Ovary (tissue), 9 donors: ENCODE results near the gene LARGE1. TPM values are rescaled to one million over a fixed set of nuclear protein-coding genes. Genes with fewer than 3 reads are reported as not detected.

Experiments used
- DNase-seq, 5 donors: peaks; one replicate each; pipeline ENCODE4 v3.0.0-alpha.2; 2019 to 2020
- H3K27ac ChIP-seq, 2 donors: fragments of 200-600 bp; one replicate each; pipeline versions ENCODE4 v1.5.1 to v1.8.0; 2019 to 2022
- H3K27me3 ChIP-seq: fragments of 200-600 bp; one replicate; pipeline ENCODE4 v1.8.0; 2022
- H3K36me3 ChIP-seq: fragments of 200-600 bp; sonication (generic); one replicate; pipeline ENCODE4 v1.5.1; 2019
- H3K4me1 ChIP-seq: one replicate; pipeline ENCODE4 v1.8.1; 2013; ENCODE audit warnings: mild to moderate bottlenecking, moderate library complexity; ENCODE audit not compliant: insufficient read depth
- H3K4me3 ChIP-seq: fragments of 200-600 bp; sonication (generic); one replicate; pipeline ENCODE4 v1.5.1; 2017
- H3K9me3 ChIP-seq, 2 donors: fragments of 200-600 bp in 1 of 2; sonication (generic) in 1 of 2; one replicate each; pipeline versions ENCODE4 v1.5.1 to v1.8.1; 2013 to 2019; ENCODE audit warnings: mild to moderate bottlenecking in 1 of 2, moderate library complexity in 1 of 2
- EP300 ChIP-seq: sonication (generic); formaldehyde crosslinking; IDR thresholded peaks from one replicate; pipeline ENCODE4 v1.6.1; 2017; ENCODE audit warnings: antibody characterized with exemption
- POLR2A ChIP-seq: fragments of 450-650 bp; IDR thresholded peaks from one replicate; pipeline ENCODE4 v1.6.1; 2017; ENCODE audit warnings: antibody characterized with exemption, mild to moderate bottlenecking, moderate library complexity
- WGBS, 3 donors: extraction: QIAGEN DNeasy Blood & Tissue Kit in 1 of 3; methylation state at CpG; one replicate each; pipeline versions ENCODE4 v1.1.5 to v1.1.7; 2013 to 2017; 5-methylcytosine and 5-hydroxymethylcytosine counted together
- intact Hi-C, 4 donors: fragments of 100-400 bp; cut with DNase I; formaldehyde crosslinking; loops; one replicate each; pipeline versions ENCODE4 v1.11.0 to v1.15.1; 2022 to 2023
- polyA plus RNA-seq, 2 donors: library from polyadenylated mRNA; stranded (reverse); fragments of 200-250 nt in 1 of 2; fragments of 350-450 nt in 1 of 2; fragmentation: Illumina TruSeq in 1 of 2; extraction: RNeasy Lipid Tissue Mini Kit (QIAGEN cat#74804) in 1 of 2; gene quantifications; one replicate each; pipeline ENCODE4 v1.2.3, GENCODE V29; 2013 to 2014
- total RNA-seq, 7 donors: library from RNA; depleted of rRNA in 2 of 7; stranded (reverse); fragments of >200 nt in 2 of 7; fragmentation: NEBNext Ultra II Directional in 3 of 7; extraction: Animal tissue kit (Norgen Biotek cat#: 25700) in 3 of 7; gene quantifications; one replicate each; pipeline versions ENCODE4 v1.1.0 to v1.2.4, GENCODE V29; 2016 to 2023
- TF ChIP-seq, protein P1 (sequence below), 3 donors: fragments of 450-650 bp in 2 of 3; fragments of 200-600 bp in 1 of 3; IDR thresholded peaks; one replicate each; pipeline versions ENCODE4 v1.5.1 to v1.8.0; 2016 to 2022; ENCODE audit warnings: antibody characterized with exemption in 3 of 3, mild to moderate bottlenecking in 1 of 3
- donor health status: DM: no; HTN: no; CAD: no; lungs with moderate emphysema.
- donor health status: DM: no; HTN: no; CAD: no.
- donor health status: Bipolar disorder and iron deficiency.
- donor health status: DM: yes; HTN: yes; CAD: no.
- donor health status: DM: no; HTN: no; CAD: no.
- donor health status: DM: yes; HTN: yes; CAD: no.

LARGE1 gene
- total and polyA plus RNA-seq, 9 donors, result 13.4 to 67.6 (median 36.8) TPM

DNA sequence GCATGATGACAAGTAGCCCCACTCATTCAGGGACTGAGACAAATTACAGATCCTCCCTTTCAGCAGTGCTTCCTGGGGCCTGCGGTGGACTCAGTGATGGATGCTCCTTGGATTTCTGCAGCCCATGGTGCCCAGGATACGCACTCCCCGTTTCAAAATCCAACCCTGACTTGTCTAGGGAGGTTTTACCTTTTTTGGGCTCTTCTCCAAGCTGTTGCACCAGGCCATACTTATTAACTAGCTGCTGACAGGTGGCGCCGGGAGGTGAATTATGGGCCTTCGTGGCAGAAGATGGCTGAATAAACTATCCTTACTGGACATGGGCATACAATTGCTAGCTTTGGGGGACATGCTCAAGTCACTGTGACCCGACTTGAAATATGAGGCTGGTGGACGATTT is 537.8 kb downstream of the LARGE1 start:
- 81 to 84% (median 83%) methylated on average over 8 of the region's 8 CpGs for WGBS, 3 donors
- no peak for DNase-seq
- no peak overlapping the region for H3K4me3 ChIP-seq
- H3K4me1 ChIP-seq, result no peaks in the 10 kb centered on the region
- no peaks in the 10 kb centered on the region for H3K27me3 ChIP-seq
- no peak overlapping the region for H3K27ac ChIP-seq
- TF ChIP-seq, protein P1, sequence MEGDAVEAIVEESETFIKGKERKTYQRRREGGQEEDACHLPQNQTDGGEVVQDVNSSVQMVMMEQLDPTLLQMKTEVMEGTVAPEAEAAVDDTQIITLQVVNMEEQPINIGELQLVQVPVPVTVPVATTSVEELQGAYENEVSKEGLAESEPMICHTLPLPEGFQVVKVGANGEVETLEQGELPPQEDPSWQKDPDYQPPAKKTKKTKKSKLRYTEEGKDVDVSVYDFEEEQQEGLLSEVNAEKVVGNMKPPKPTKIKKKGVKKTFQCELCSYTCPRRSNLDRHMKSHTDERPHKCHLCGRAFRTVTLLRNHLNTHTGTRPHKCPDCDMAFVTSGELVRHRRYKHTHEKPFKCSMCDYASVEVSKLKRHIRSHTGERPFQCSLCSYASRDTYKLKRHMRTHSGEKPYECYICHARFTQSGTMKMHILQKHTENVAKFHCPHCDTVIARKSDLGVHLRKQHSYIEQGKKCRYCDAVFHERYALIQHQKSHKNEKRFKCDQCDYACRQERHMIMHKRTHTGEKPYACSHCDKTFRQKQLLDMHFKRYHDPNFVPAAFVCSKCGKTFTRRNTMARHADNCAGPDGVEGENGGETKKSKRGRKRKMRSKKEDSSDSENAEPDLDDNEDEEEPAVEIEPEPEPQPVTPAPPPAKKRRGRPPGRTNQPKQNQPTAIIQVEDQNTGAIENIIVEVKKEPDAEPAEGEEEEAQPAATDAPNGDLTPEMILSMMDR (IDR thresholded peaks at IDR 0.05), result no peak
- no peak for TF ChIP-seq POLR2A
- TF ChIP-seq EP300, result no peak
- H3K9me3 ChIP-seq, result no peaks in the 10 kb centered on the region
- H3K36me3 ChIP-seq, result no peaks in the 10 kb centered on the region
- intact Hi-C loops, result no loop called here

DNA sequence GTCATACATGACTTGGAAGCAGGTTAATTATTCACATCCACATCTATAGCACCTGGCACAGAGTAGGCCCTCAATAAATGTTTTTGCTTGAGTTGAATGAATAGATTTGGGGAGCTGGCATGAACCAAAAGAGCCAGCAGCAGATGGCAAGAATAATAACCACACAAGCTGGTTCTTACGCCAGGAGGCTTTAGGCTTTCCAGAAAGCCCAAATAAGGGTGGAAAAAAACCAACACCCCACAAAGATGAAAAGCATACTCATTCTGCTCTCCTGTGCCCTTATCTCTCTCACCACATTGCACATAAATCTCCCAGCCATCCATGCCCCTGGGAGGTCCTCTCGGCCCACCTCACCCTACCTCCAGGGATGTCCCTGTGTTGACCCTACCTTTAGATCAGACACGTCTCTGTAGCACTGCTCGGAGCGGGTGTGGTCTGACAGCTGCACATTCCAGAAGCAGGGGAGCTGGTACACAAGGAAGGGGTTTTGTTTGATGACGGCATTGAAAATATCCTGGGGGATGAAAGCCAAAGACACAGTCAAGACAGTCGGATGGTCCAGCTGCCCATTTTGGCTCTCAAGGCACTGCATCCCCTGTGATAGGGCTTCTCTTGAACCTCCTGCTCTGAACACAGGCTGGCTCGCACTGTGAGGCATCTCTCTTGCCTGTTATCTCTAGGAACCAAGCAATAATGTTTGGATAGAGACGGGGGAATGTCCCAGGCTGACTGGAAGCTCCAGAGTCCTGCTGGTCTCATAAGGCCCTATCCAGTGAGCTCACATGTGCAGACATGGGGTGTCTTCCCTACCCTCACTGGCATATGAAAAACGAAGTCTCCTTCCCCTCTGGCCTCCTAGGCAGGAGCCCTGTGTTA is 538.5 kb downstream of the LARGE1 start:
- 77 to 86% (median 79%) methylated on average over 10 of the region's 10 CpGs for WGBS, 3 donors
- DNase-seq, result no peak
- intact Hi-C loops, result no loop called here
- no peak overlapping the region for H3K27ac ChIP-seq
- TF ChIP-seq, protein P1 (IDR thresholded peaks at IDR 0.05), result no peak
- TF ChIP-seq POLR2A (no peak), EP300 (no peak)
- no peaks in the 10 kb centered on the region for H3K9me3 ChIP-seq
- H3K27me3 ChIP-seq, result no peaks in the 10 kb centered on the region
- H3K4me3 ChIP-seq, result no peak overlapping the region
- no peaks in the 10 kb centered on the region for H3K4me1 ChIP-seq
- no peaks in the 10 kb centered on the region for H3K36me3 ChIP-seq

GRCh38 chr22:33380789-33381530 is 539.3 kb downstream of the LARGE1 start:
- 69 to 78% (median 73%) methylated on average over 4 of the region's 4 CpGs for WGBS, 3 donors
- no peak for DNase-seq
- Histone ChIP-seq H3K9me3 (no peaks in the 10 kb centered on the region), H3K4me1 (no peaks in the 10 kb centered on the region), H3K27me3 (no peaks in the 10 kb centered on the region), H3K4me3 (no peak overlapping the region), H3K36me3 (no peaks in the 10 kb centered on the region), H3K27ac (no peak overlapping the region)
- intact Hi-C loops, result no loop called here
- TF ChIP-seq EP300, result no peak
- no peak for TF ChIP-seq POLR2A
- TF ChIP-seq, protein P1 (IDR thresholded peaks at IDR 0.05), result no peak

DNA sequence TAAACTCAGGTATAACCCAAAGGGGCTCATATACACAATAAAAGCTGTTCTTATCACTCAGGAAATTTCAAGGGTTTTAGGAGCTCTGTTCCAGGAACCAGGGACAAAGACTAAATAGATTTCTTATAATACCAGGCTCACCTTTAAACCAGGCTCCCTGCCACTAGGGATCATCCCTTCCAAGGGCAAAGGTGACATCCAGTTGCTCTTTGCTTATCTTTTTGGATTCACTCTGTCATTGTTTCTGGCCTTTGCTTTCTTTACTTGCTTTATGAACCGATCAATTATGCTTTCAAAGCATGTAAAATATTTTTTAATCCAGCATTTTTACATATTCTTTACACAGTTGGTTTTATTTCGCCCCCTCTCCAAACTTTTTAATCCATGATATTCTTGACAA is 540.4 kb downstream of the LARGE1 start:
- H3K4me3 ChIP-seq, result no peak overlapping the region
- H3K27ac ChIP-seq, result no peak overlapping the region
- no peaks in the 10 kb centered on the region for H3K4me1 ChIP-seq
- no peaks in the 10 kb centered on the region for H3K9me3 ChIP-seq
- DNase-seq, result no peak
- intact Hi-C loops, result no loop called here
- no peaks in the 10 kb centered on the region for H3K36me3 ChIP-seq
- H3K27me3 ChIP-seq, result no peaks in the 10 kb centered on the region
- TF ChIP-seq EP300 (no peak), POLR2A (no peak)
- TF ChIP-seq, protein P1 (IDR thresholded peaks at IDR 0.05), result no peak
- WGBS, 3 donors, result 92 to 97% (median 94%) methylated on average over 2 of the region's 2 CpGs
